Esophagus squamous epithelium (tissue), 4 donors: ENCODE data around the gene MCM3AP.

Experiments
- CTCF ChIP-seq, 6 experiments: fragments of 450-650 bp in 4 of 6; fragments of 200-600 bp in 2 of 6; sonication (generic) in 2 of 6; IDR thresholded peaks; one replicate each; pipeline ENCODE4 v1.5.1; 2016 to 2019; ENCODE audit warnings: antibody characterized with exemption in 6 of 6, mild to moderate bottlenecking in 4 of 6, moderate library complexity in 4 of 6
- POLR2A ChIP-seq, 4 donors: fragments of 450-650 bp; IDR thresholded peaks; one replicate each; pipeline ENCODE4 v1.6.1; 2017; ENCODE audit warnings: antibody characterized with exemption in 4 of 4, mild to moderate bottlenecking in 4 of 4, moderate library complexity in 3 of 4

- TF ChIP-seq POLR2A (IDR thresholded peaks at IDR 0.05) (no peak), CTCF (IDR thresholded peaks at IDR 0.05) (no peak)
Observed at GRCh38 chr21:46287541-46287940, 2.1 kb upstream of the MCM3AP start.
